SK-MEL-5 (cell line): Measurements from ENCODE around the gene SRRM4. TPM values are rescaled to one million over a fixed set of nuclear protein-coding genes. Genes with fewer than 3 reads are reported as not detected.
A peak's percentile ranks its signal among the peaks of the same experiment; 100 is the strongest.
"Not testable (repeated sequence)": the region's sequence is repeated elsewhere in the genome, so short reads cannot be mapped to it uniquely, and the experiment has no call there.

Experiments used
- DNase-seq: peaks from one replicate; pipeline ENCODE4 v3.0.0-alpha.2; 2016; ENCODE audit warnings: low read depth, low spot score
- in situ Hi-C: cut with HindIII; loops from 2 replicates; pipeline ENCODE4 v1.10.0; 2016; ENCODE audit warnings: low sequenced_read_pairs, high pct_unique_total_duplicates, low pct_unique_long_range_greater_than_20kb
- total RNA-seq: library from RNA; depleted of rRNA; stranded (reverse); fragments of >200 nt; shearing (Covaris generic); gene quantifications from 2 replicates; pipeline ENCODE4 v1.2.3, GENCODE V29; 2014

Gene SRRM4
- total RNA-seq, 1 experiment from 2014 or later, result not detected

DNA sequence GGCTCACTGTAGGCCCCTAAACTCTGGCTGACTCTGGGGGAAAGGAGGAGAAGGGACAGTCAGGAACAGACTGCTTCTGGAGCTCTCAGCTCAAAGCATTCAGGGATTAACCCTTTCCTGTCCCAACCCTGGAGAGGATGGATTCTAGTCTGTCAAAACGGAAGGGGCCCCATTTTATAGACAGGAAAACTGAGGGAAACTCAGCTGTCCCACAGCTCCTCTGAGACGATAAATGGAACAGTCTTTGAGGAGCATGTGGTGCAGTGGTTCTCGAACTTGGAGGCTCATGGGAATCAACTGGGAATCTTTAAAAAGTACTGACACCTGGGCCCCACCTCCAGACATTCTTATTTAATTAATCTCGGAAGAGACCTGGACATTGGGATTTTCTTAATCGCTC is 23.7 kb downstream of the SRRM4 start:
- DNase-seq, result no peak
- in situ Hi-C loops, result no loop called here

- DNase-seq, result no peak
- in situ Hi-C loops, result no loop called here
Observed at GRCh38 chr12:119005913-119006312, 24.6 kb downstream of the SRRM4 start.

DNA sequence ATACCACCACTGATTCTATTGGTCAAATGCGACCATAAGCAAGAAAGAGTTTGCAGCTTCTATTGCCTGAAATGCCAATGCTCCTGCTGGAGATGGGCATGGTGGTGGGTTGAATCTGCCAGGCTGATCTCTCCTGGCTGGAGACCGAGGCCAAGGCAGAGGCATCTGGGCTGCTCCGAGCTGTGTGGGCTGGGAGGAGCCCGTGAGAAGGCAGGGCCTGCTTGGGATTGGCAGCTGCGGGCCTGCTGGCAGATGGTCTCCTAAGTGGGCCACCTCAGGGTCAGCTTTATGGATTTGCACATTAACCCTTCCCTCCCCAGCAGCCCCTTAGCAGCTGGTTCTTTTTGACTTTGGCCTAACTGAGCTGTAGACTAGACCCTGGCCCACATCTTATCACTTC is 25.4 kb downstream of the SRRM4 start:
- in situ Hi-C loops, result no loop called here
- DNase-seq, result no peak

- in situ Hi-C loops, DNase-seq: not testable (repeated sequence)
Observed at GRCh38 chr12:119008273-119008672, 26.9 kb downstream of the SRRM4 start.

GRCh38 chr12:119008691-119009221 is 27.4 kb downstream of the SRRM4 start:
- DNase-seq, result no peak
- in situ Hi-C loops, result no loop called here

- in situ Hi-C loops, result no loop called here
- no peak for DNase-seq
Observed at GRCh38 chr12:119011231-119011630, 29.9 kb downstream of the SRRM4 start.

- in situ Hi-C loops, result no loop called here
- DNase-seq, result no peak
Observed at GRCh38 chr12:119012179-119012578, 30.8 kb downstream of the SRRM4 start.

GRCh38 chr12:119013023-119013422 is 31.7 kb downstream of the SRRM4 start:
- DNase-seq, result no peak
- in situ Hi-C loops, result no loop called here

DNA sequence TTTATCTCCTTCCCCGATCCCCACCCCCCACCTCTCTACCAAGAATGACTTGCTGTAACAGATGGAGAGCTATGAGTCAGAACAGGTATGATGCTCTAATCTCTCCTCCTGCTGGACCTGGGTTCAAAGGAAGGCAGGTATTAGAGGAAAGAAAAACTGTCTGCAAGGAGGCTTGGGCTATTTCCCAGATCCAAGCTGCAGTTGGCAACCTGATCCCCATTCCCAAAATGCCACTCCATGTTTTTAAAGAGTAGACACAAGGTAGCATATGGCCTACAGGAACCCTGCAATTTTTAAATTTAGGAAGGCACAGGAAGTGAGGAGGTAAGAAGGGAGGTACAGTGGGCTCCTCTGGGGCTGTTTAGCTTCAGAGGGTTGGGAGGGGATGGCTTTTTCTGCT is 33.0 kb downstream of the SRRM4 start:
- in situ Hi-C loops, result no loop called here
- DNase-seq, result no peak

- in situ Hi-C loops, result no loop called here
Observed at GRCh38 chr12:119016715-119017114, 35.4 kb downstream of the SRRM4 start.

GRCh38 chr12:119019166-119019565 is 37.8 kb downstream of the SRRM4 start:
- no peak for DNase-seq
- in situ Hi-C loops, result no loop called here

More at GRCh38 chr12:119016715-119017114, 35.4 kb downstream of the SRRM4 start:
- no peak for DNase-seq

GRCh38 chr12:119020406-119021360 is 39.3 kb downstream of the SRRM4 start:
- peak; percentile 78 for DNase-seq
- in situ Hi-C loops, result no loop called here

- in situ Hi-C loops, result no loop called here
- no peak for DNase-seq
Observed at GRCh38 chr12:119024356-119024755, 43.0 kb downstream of the SRRM4 start.

- no peak for DNase-seq
- in situ Hi-C loops, result no loop called here
Observed at GRCh38 chr12:119025786-119026185, 44.4 kb downstream of the SRRM4 start.

DNA sequence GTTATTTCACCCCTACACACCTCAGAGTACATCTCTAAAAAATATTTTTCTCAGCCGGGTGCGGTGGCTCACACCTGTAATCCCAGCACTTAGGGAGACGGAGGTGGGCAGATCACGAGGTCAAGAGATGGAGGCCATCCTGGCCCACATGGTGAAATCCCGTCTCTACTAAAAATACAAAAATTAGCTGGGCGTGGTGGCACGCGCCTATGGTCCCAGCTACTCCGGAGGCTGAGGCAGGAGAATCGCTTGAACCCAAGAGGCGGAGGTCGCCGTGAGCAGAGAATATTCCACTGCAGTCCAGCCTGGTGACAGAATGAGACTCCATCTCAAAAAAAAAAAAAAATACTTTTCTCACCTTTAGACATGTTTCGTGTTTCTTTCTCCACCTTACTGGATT is 52.0 kb downstream of the SRRM4 start:
- in situ Hi-C loops, DNase-seq: not testable (repeated sequence)

- DNase-seq, result peak; percentile 70
- in situ Hi-C loops, result no loop called here
Observed at GRCh38 chr12:119036878-119037825, 55.8 kb downstream of the SRRM4 start.

DNA sequence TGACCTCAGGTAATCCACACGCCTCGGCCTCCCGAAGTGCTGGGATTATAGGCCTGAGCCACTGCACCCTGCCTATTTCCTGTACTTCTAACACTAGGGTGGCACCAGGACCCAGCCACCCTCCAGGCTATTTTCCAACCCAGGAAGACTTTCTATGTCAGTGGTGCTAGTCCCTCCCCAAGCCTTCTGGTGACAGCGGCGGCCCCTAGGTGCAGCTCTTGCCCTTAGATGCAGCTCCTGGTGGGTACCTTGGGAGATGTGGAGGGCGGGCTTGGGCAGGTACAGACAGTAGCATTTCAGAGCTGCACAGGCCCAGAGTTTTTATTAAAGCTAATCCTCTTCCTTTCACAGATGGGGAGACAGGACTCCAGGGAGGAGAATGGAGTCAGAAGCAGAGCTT is 62.8 kb downstream of the SRRM4 start:
- in situ Hi-C loops, result no loop called here

GRCh38 chr12:119047641-119048040 is 66.3 kb downstream of the SRRM4 start:
- no peak for DNase-seq
- in situ Hi-C loops, result no loop called here

More for the DNA sequence above, 62.8 kb downstream of the SRRM4 start:
- no peak for DNase-seq
